Astrocyte of the cerebellum (primary cell): ENCODE results near the gene TMCO4.

Experiments
- DNase-seq: peaks from one replicate; pipeline ENCODE4 v3.0.0-alpha.2; 2011; ENCODE audit warnings: low read depth
- H3K4me3 ChIP-seq: 2 replicates; pipeline ENCODE4 v1.5.1; 2011; ENCODE audit warnings: mild to moderate bottlenecking, low read depth, low read length, moderate library complexity
- in situ Hi-C: cut with HindIII; loops from 2 replicates; pipeline ENCODE4 v1.10.0; 2017; ENCODE audit warnings: low sequenced_read_pairs
- TF ChIP-seq, protein P1 (sequence below): IDR thresholded peaks from 2 replicates; pipeline ENCODE4 v1.5.1; 2012; ENCODE audit warnings: low read length, low read depth, moderate library complexity, mild to moderate bottlenecking; ENCODE audit errors: missing control alignments

TMCO4 gene

GRCh38 chr1:19706136-19706535 is 93.6 kb downstream of the TMCO4 start:
- no peak for DNase-seq
- TF ChIP-seq, protein P1, sequence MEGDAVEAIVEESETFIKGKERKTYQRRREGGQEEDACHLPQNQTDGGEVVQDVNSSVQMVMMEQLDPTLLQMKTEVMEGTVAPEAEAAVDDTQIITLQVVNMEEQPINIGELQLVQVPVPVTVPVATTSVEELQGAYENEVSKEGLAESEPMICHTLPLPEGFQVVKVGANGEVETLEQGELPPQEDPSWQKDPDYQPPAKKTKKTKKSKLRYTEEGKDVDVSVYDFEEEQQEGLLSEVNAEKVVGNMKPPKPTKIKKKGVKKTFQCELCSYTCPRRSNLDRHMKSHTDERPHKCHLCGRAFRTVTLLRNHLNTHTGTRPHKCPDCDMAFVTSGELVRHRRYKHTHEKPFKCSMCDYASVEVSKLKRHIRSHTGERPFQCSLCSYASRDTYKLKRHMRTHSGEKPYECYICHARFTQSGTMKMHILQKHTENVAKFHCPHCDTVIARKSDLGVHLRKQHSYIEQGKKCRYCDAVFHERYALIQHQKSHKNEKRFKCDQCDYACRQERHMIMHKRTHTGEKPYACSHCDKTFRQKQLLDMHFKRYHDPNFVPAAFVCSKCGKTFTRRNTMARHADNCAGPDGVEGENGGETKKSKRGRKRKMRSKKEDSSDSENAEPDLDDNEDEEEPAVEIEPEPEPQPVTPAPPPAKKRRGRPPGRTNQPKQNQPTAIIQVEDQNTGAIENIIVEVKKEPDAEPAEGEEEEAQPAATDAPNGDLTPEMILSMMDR: no peak
- no peak overlapping the region for H3K4me3 ChIP-seq
- in situ Hi-C loops: loop anchor here (5.0 kb wide), 1 partner anchor 39 kb away; no protein-coding TSS in a partner anchor

DNA sequence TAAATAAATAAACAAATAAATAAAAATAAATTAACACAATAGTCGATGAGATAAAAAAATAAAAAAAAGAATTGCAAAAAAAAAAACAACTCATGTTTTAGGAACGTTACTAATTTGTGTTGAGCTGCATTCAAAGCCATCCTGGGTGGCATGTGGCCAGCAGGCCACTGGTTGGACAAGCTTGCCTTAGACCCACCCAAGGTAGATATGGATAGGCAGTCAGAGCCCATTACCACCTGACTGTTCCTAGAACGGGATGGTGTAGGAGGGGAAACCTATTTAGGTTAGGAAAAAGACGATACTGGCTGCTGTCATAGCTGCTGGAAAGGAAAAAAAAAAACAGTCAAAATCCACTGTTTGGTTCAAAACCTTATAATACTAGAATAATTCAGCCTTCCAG is 94.3 kb downstream of the TMCO4 start:
- no peak for DNase-seq
- TF ChIP-seq, protein P1: no peak
- no peak overlapping the region for H3K4me3 ChIP-seq
- in situ Hi-C loops: loop anchor here (5.0 kb wide), 1 partner anchor 38 kb away; no protein-coding TSS in a partner anchor

- DNase-seq: peak; percentile 32
- TF ChIP-seq, protein P1: peak; percentile 94
- no peak overlapping the region for H3K4me3 ChIP-seq
- in situ Hi-C loops: loop anchor here (5.0 kb wide), 1 partner anchor 37 kb away; no protein-coding TSS in a partner anchor
Measured at GRCh38 chr1:19704247-19705113, 95.2 kb downstream of the TMCO4 start.

DNA sequence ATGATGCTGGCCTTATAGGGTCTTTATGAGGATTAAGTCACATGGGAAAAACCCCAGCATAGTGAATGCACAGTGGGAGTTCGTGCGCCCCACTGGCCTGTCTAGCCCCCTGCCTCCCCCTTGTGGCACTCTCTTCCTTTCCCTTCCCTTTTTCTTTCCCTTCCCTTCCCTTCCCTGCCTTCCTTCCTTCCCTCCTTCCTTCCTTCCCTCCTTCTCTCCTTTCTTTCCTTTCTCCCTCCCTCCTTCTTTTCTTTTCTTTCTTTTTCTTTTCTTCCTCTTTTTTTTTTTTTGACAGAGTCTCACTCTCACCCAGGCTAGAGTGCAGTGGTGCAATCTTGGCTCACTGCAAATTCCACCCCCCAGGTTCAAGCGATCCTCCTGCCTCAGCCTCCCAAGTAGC is 96.4 kb downstream of the TMCO4 start:
- TF ChIP-seq, protein P1: no peak
- H3K4me3 ChIP-seq: no peak overlapping the region
- no peak for DNase-seq
- in situ Hi-C loops: no loop called here

DNA sequence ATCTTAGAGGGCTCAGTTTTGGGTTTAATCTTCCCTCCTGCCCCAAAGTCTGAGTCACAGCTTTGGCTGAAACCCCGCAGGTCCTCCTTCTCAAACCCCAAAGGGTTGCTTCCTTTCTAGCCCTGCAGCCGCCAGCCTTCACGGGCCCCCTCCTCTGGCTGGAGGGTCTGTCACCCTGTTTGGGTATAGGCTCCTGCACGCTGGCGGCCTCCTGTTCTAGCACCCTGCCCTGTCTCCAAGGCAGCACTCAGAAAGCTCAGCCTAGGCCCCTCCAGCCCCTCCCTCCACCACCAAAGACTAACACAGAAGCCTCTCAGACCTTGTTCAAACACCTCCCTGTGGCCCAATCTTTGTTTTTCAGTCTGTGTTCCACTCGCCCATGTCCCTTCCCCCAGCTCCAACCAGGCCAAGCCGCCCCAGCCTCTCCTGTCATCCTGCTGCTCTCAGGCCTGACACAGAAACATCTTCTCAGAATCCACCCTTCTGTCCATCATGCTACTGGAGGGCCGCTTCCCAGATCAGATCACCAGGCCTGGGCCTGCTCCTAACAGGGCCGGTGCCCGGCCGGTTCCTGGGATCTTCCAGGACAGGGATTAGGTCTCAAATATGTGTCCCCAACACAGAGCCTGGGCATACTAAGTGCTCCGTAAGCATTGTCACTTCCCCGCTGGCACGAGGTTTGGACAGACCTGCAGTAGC is 99.5 kb downstream of the TMCO4 start:
- no peak for DNase-seq
- H3K4me3 ChIP-seq: no peak overlapping the region
- in situ Hi-C loops: no loop called here
- TF ChIP-seq, protein P1: no peak

DNA sequence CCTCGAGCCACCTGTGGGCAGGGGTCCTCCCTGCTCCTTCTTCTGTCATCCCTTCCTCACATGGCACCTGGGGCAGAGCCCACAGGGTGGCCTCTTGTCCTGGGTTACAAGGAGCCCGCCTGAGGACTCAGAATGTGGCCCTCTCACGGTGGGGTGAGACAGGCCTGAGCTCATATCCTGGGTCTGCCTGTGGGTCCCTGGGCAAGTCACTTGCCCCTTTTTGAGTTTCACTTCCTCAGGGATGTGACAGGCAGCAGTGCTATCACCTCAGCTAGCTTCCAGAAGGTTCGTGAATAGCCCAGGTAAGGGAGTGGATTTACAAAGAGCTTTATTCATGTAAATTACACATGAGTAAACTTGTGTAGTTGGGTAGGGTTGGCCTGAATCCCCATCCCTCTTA is 101.5 kb downstream of the TMCO4 start:
- in situ Hi-C loops: no loop called here
- no peak for DNase-seq
- TF ChIP-seq, protein P1: no peak
- H3K4me3 ChIP-seq: no peak overlapping the region
